Stimulated activated effector memory CD8-positive, alpha-beta T cell treated with anti-CD3 and anti-CD28 coated beads, Interleukin-12 subunit alpha, Interleukin-12 subunit beta, amount 100 ng/mL, for 72 hours (primary cell): ENCODE data around the gene ARL10.

ENCODE experiments used
- ATAC-seq: fragments of 150-1000 bp; cut with Tn5 transposase; 2 replicates; pipeline ENCODE4 v1.10.0; 2021
- DNase-seq, 2 donors: peaks; one replicate each; pipeline ENCODE4 v3.0.0; 2021 to 2022; ENCODE audit warnings: low spot score in 2 of 2
- H3K27ac Mint-ChIP-seq: one replicate; pipeline ENCODE4 v1.8.0; 2022; ENCODE audit warnings: mild to moderate bottlenecking, mixed read lengths
- H3K36me3 Mint-ChIP-seq: one replicate; pipeline ENCODE4 v1.8.0; 2022; ENCODE audit warnings: mild to moderate bottlenecking, mixed read lengths
- H3K4me1 Mint-ChIP-seq: one replicate; pipeline ENCODE4 v1.8.0; 2022; ENCODE audit warnings: mixed read lengths
- H3K4me3 Mint-ChIP-seq: one replicate; pipeline ENCODE4 v1.8.0; 2022; ENCODE audit warnings: mild to moderate bottlenecking, mixed read lengths
- H3K9me3 Mint-ChIP-seq: one replicate; pipeline ENCODE4 v1.8.0; 2022; ENCODE audit warnings: mixed read lengths

The ARL10 gene

GRCh38 chr5:176381423-176381822 is 16.1 kb downstream of the ARL10 start:
- ATAC-seq (no peak), DNase-seq (no peak)
- Mint-ChIP-seq H3K36me3 (peaks cover 77% of the 10 kb centered on the region), H3K4me3 (no peak overlapping the region), H3K9me3 (no peaks in the 10 kb centered on the region), H3K27ac (no peak overlapping the region), H3K4me1 (peaks cover 11% of the 10 kb centered on the region)

- Mint-ChIP-seq H3K36me3 (peaks cover 82% of the 10 kb centered on the region), H3K4me1 (peaks cover 16% of the 10 kb centered on the region), H3K4me3 (no peak overlapping the region), H3K27ac (peak overlapping the region; percentile 10), H3K9me3 (no peaks in the 10 kb centered on the region)
- peak; percentile 14 for ATAC-seq
- DNase-seq: no peak
These were observed 16.7 kb downstream of the ARL10 start for GRCh38 chr5:176381979-176382378.

- no peak for ATAC-seq
- H3K27ac Mint-ChIP-seq: peak overlapping the region; percentile 10
- peaks cover 90% of the 10 kb centered on the region for H3K36me3 Mint-ChIP-seq
These were observed 17.4 kb downstream of the ARL10 start for GRCh38 chr5:176382721-176383120.

GRCh38 chr5:176383248-176383905 is 18.1 kb downstream of the ARL10 start:
- Mint-ChIP-seq H3K36me3 (peaks cover 94% of the 10 kb centered on the region), H3K27ac (no peak overlapping the region), H3K9me3 (no peaks in the 10 kb centered on the region), H3K4me3 (no peak overlapping the region), H3K4me1 (peaks cover 30% of the 10 kb centered on the region)
- DNase-seq: no peak
- ATAC-seq: no peak

More at GRCh38 chr5:176382721-176383120, 17.4 kb downstream of the ARL10 start:
- no peak for DNase-seq
- H3K9me3 Mint-ChIP-seq: no peaks in the 10 kb centered on the region
- peaks cover 24% of the 10 kb centered on the region for H3K4me1 Mint-ChIP-seq
- H3K4me3 Mint-ChIP-seq: no peak overlapping the region

- Mint-ChIP-seq H3K4me3 (no peak overlapping the region), H3K9me3 (no peaks in the 10 kb centered on the region), H3K4me1 (peaks cover 32% of the 10 kb centered on the region), H3K36me3 (peaks cover 95% of the 10 kb centered on the region), H3K27ac (no peak overlapping the region)
- no peak for ATAC-seq
- no peak for DNase-seq
These were observed 18.7 kb downstream of the ARL10 start for GRCh38 chr5:176383961-176384360.

GRCh38 chr5:176384366-176384930 is 19.2 kb downstream of the ARL10 start:
- no peaks in the 10 kb centered on the region for H3K9me3 Mint-ChIP-seq
- peaks cover 95% of the 10 kb centered on the region for H3K36me3 Mint-ChIP-seq
- no peak overlapping the region for H3K4me3 Mint-ChIP-seq

GRCh38 chr5:176384991-176385390 is 19.7 kb downstream of the ARL10 start:
- Mint-ChIP-seq H3K9me3 (no peaks in the 10 kb centered on the region), H3K36me3 (peaks cover 91% of the 10 kb centered on the region), H3K4me3 (no peak overlapping the region), H3K4me1 (peaks cover 32% of the 10 kb centered on the region), H3K27ac (peak overlapping the region; percentile 62)
- ATAC-seq (no peak), DNase-seq (no peak)

More at GRCh38 chr5:176384366-176384930, 19.2 kb downstream of the ARL10 start:
- H3K4me1 Mint-ChIP-seq: peaks cover 32% of the 10 kb centered on the region
- DNase-seq (no peak), ATAC-seq (no peak)
- H3K27ac Mint-ChIP-seq: no peak overlapping the region

GRCh38 chr5:176386491-176386890 is 21.2 kb downstream of the ARL10 start:
- H3K27ac Mint-ChIP-seq: peak overlapping the region; percentile 98
- H3K9me3 Mint-ChIP-seq: no peaks in the 10 kb centered on the region
- DNase-seq (no peak), ATAC-seq (no peak)
- peaks cover 32% of the 10 kb centered on the region for H3K4me1 Mint-ChIP-seq
- peak overlapping the region; percentile 92 for H3K4me3 Mint-ChIP-seq
- peaks cover 89% of the 10 kb centered on the region for H3K36me3 Mint-ChIP-seq

- Mint-ChIP-seq H3K27ac (peak overlapping the region; percentile 98), H3K4me3 (peak overlapping the region; percentile 92), H3K36me3 (peaks cover 91% of the 10 kb centered on the region), H3K4me1 (peaks cover 32% of the 10 kb centered on the region), H3K9me3 (no peaks in the 10 kb centered on the region)
- no peak for DNase-seq
- ATAC-seq: no peak
These were observed 22.2 kb downstream of the ARL10 start for GRCh38 chr5:176387384-176387925.

- Mint-ChIP-seq H3K27ac (peak overlapping the region; percentile 98), H3K9me3 (no peaks in the 10 kb centered on the region), H3K4me1 (peaks cover 32% of the 10 kb centered on the region), H3K4me3 (peak overlapping the region; percentile 92), H3K36me3 (peaks cover 91% of the 10 kb centered on the region)
- DNase-seq (no peak), ATAC-seq (no peak)
These were observed 22.7 kb downstream of the ARL10 start for GRCh38 chr5:176388003-176388443.

GRCh38 chr5:176388444-176389134 is 23.3 kb downstream of the ARL10 start, which contains the start of the genes HIGD2A and NOP16:
TSS of gene HIGD2A (plus strand) at chr5:176388751. CDS start at chr5:176388820, 69 bp downstream.
TSS of gene NOP16 (minus strand) at chr5:176388598. CDS start at chr5:176388539, 59 bp downstream.
- DNase-seq (peak; percentile 86 to 98), ATAC-seq (peak; percentile 96)
- Mint-ChIP-seq H3K9me3 (no peaks in the 10 kb centered on the region), H3K4me3 (peak within 1 kb of the TSS; percentile 92), H3K27ac (peak within 1 kb of the TSS; percentile 98), H3K36me3 (peaks cover 89% of the 10 kb centered on the region), H3K4me1 (peaks cover 32% of the 10 kb centered on the region)

- H3K4me1 Mint-ChIP-seq: peaks cover 32% of the 10 kb centered on the region
- DNase-seq: no peak
- peak; percentile 62 for ATAC-seq
These were observed 24.1 kb downstream of the ARL10 start for GRCh38 chr5:176389135-176390123.

GRCh38 chr5:176391479-176391878 is 26.2 kb downstream of the ARL10 start:
- Mint-ChIP-seq H3K36me3 (peaks cover 60% of the 10 kb centered on the region), H3K9me3 (no peaks in the 10 kb centered on the region), H3K27ac (peak overlapping the region; percentile 98), H3K4me3 (no peak overlapping the region), H3K4me1 (peaks cover 21% of the 10 kb centered on the region)
- no peak for DNase-seq
- ATAC-seq: no peak

More at GRCh38 chr5:176389135-176390123, 24.1 kb downstream of the ARL10 start:
- H3K9me3 Mint-ChIP-seq: no peaks in the 10 kb centered on the region
- peaks cover 81% of the 10 kb centered on the region for H3K36me3 Mint-ChIP-seq
- H3K27ac Mint-ChIP-seq: peak overlapping the region; percentile 98
- peak overlapping the region; percentile 92 for H3K4me3 Mint-ChIP-seq

- ATAC-seq (no peak), DNase-seq (no peak)
- peaks cover 16% of the 10 kb centered on the region for H3K4me1 Mint-ChIP-seq
- peaks cover 60% of the 10 kb centered on the region for H3K36me3 Mint-ChIP-seq
- no peaks in the 10 kb centered on the region for H3K9me3 Mint-ChIP-seq
- peak overlapping the region; percentile 98 for H3K27ac Mint-ChIP-seq
- H3K4me3 Mint-ChIP-seq: no peak overlapping the region
These were observed 26.7 kb downstream of the ARL10 start for GRCh38 chr5:176391999-176392398.
